GM21515 (cell line): ENCODE results near the gene CBARP.
"Not testable (repeated sequence)": the region's sequence is repeated elsewhere in the genome, so short reads cannot be mapped to it uniquely, and the experiment has no call there.

Experiments
- ATAC-seq: cut with Tn5 transposase; IDR thresholded peaks from one replicate; pipeline ENCODE4 v1.9.1; 2021; ENCODE audit not compliant: unreplicated experiment

Gene CBARP

GRCh38 chr19:1216756-1217155, 21.0 kb downstream of the CBARP start:
- ATAC-seq, result no peak

- no peak for ATAC-seq
These were observed 22.7 kb downstream of the CBARP start for GRCh38 chr19:1214862-1215731.

- no peak for ATAC-seq
These were observed 23.4 kb downstream of the CBARP start for GRCh38 chr19:1214299-1214861.

GRCh38 chr19:1213391-1214286, 24.2 kb downstream of the CBARP start:
- ATAC-seq, result no peak

- ATAC-seq, result no peak
These were observed 26.1 kb downstream of the CBARP start for GRCh38 chr19:1211494-1212234.

- no peak for ATAC-seq
These were observed 27.6 kb downstream of the CBARP start for GRCh38 chr19:1210227-1210538.

GRCh38 chr19:1208830-1209229, 29.0 kb downstream of the CBARP start:
- not testable (repeated sequence) for ATAC-seq

GRCh38 chr19:1206864-1207450, 30.8 kb downstream of the CBARP start:
- ATAC-seq, result no peak

GRCh38 chr19:1206150-1206863, 31.5 kb downstream of the CBARP start:
- ATAC-seq, result no peak

- peak; percentile 83 for ATAC-seq
These were observed 32.4 kb downstream of the CBARP start, which contains the start of gene STK11 for GRCh38 chr19:1205114-1206099. TSS of gene STK11 (plus strand) at chr19:1205778. CDS start at chr19:1206914, 1,136 bp downstream.

- not testable (repeated sequence) for ATAC-seq
These were observed 37.2 kb downstream of the CBARP start for GRCh38 chr19:1200614-1201013.

GRCh38 chr19:1199531-1199930, 38.3 kb downstream of the CBARP start:
- ATAC-seq, result no peak

GRCh38 chr19:1189419-1189818, 48.4 kb downstream of the CBARP start:
- ATAC-seq, result no peak

- no peak for ATAC-seq
These were observed 54.1 kb downstream of the CBARP start for GRCh38 chr19:1183543-1184172.

- no peak for ATAC-seq
These were observed 55.1 kb downstream of the CBARP start for GRCh38 chr19:1182727-1183126.

- ATAC-seq, result no peak
These were observed 55.7 kb downstream of the CBARP start for GRCh38 chr19:1182068-1182467.

GRCh38 chr19:1181606-1182005, 56.2 kb downstream of the CBARP start:
- ATAC-seq, result no peak
